ENCODE results near the gene CD300LD.
"Not testable (repeated sequence)": the region's sequence is repeated elsewhere in the genome, so short reads cannot be mapped to it uniquely, and the experiment has no call there.

The CD300LD gene

DNA sequence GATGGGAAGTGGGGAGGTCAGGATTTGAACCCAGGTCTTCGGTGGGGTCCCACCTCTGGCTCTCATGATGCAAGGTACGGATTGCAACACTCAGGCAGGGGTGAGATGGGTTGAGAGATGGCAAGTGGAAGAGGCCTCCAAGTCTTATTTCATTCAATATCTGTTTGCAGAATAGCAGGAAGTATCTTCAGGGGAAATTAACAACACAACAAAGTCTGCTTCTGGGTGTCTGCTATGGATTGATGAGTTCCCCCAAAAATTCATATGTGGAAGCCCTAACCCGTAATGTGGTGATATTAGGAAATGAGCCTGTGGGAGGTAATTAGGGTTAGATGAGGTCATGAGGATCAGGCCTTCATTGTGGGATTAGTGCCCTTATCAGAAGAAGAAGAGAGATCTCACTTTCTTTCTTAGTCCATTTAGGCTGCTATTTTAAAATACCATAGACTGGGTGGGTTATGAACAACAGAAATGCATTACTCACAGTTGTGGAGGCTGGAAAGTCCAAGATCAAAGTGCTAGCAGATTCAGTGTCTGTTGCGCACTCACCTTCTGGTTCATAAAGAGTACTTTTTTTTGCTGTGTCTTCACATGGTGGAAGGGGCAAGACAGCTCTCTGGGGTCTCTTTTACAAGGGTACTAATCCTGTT, 20.3 kb downstream of the CD300LD start:
- DNase-seq (ENCODE audit: low read depth): no peak

- DNase-seq (ENCODE audit: low read depth): peak; percentile 5
Measured at GRCh38 chr17:74569020-74570003, 22.8 kb downstream of the CD300LD start.

DNA sequence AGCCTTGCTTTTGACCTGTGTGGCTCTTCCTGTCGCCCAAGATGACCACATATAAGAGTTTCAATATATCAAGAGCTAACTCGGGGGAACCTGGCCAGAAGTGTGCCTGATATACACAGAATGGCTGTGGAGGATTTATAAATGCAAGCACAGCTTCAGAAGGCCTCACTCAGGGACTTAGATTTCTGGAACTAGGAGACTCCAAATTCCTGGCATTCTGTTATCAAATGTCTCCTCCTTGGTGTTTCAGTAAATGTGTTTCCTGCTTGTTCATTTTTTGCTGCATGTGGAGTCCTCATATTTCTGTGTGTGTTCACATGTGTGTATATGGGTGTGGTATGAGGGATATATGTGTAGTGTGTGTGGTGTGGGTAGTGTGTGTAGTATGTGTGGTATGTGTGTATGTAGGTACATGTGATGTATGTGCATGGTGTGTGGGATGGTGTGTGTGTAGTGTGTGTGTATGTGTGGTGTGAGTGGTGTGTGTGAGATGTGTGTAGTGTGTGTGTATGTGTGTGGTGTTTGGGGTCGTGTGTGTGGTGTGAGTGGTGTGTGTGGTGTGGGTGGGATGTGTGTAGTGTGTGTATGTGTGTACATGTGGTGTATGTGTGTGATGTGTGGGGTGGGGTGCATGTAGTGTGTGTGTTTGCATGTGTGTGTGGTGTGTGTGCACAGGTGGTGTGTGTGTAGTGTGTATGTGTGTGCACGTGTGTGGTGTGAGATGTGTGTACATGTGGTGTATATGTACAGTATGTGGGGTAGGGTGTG, 23.8 kb downstream of the CD300LD start:
- DNase-seq (ENCODE audit: low read depth): no peak

GRCh38 chr17:74567397-74567796, 24.7 kb downstream of the CD300LD start, which contains the start of gene CD300H:
Gene CD300H (minus strand): TSS chr17:74567509.
- no peak for DNase-seq (ENCODE audit: low read depth)

DNA sequence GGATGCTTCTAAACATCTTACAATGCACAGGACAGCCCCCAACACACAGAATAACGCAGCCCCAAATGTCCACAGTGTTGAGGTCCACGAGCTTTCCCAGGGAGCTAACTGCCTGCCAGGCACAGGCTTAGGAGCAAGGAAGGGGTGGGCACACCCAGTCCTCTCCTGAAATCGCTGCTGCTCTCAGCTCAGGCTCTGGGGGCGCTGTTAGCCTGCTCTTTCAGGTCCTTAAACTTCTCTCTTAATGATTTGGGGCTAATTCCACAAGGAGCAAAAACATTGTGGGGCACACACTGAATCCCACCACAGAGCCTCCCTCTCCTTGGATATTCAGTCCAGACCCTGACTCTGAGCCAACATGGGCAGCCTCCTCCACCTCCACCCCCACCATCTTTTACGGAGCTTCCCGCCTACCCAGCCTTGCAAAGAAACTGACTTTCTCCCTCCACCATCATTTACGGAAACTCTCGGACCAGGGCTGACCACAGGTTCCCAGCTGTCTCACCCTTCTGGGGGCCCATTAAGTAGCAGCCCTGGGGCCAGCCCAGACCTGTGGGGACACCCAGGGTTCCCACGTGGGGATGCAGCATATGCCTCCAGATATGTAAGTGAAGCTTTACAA, 25.8 kb downstream of the CD300LD start:
- DNase-seq (ENCODE audit: low read depth): no peak

DNA sequence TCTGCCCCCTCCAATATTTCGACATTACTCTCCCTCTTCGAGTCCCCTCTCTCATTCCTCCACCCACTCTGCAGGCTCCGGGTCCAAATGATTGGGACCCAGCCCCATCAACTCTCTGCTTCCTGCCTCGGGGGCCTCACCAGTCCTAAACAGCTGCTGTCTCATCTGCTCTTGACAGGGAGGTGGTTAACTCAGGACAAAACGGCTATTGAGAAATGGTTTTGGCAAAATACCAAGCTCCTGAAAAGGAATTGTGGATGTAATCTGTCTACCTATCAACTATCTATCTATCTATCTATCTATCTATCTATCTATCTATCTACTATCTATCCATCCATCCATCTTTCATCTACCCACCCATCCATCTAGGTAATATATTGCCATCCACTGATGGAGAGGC, 27.0 kb downstream of the CD300LD start:
- no peak for DNase-seq (ENCODE audit: low read depth)

DNA sequence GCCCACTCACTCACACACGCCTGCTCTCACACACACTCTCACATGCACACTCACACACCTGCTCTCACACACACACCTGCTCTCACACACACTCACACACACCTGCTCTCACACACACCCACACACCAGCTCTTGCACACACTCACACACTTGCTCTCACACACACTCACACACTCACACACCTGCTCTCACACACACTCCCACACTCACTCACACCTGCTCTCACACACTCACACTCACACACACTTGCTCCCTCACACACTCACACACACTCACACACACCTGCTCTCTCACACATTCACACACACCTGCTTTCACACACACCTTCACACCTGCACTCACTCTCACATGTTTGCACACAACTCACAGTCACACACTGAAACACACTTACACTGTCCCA, 28.7 kb downstream of the CD300LD start:
- DNase-seq (ENCODE audit: low read depth): no peak

DNA sequence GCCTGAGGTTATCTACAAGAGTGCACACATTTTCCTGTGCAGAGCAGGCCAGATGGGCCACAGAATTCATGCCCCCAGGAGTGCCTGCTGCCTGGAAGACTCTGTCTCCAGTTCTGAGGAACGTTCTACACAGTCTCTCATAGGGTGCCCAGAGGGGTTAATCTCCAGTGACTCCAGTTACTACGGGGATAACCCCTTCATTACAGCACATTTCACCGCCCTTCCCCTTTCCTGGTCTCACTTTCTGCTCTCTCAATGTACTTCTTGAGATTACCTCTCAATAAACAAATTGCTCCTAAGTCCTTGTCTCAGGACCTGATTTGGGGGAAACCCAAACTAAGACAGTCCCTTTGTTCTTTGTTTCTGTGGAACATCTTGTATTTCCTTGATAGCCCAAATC, 30.5 kb downstream of the CD300LD start:
- DNase-seq (ENCODE audit: low read depth): no peak

GRCh38 chr17:74558882-74559519, 33.1 kb downstream of the CD300LD start:
- DNase-seq (ENCODE audit: low read depth): no peak

- not testable (repeated sequence) for DNase-seq (ENCODE audit: low read depth)
Measured at GRCh38 chr17:74558402-74558801, 33.7 kb downstream of the CD300LD start.

GRCh38 chr17:74555427-74555940, 36.6 kb downstream of the CD300LD start:
- no peak for DNase-seq (ENCODE audit: low read depth)

DNA sequence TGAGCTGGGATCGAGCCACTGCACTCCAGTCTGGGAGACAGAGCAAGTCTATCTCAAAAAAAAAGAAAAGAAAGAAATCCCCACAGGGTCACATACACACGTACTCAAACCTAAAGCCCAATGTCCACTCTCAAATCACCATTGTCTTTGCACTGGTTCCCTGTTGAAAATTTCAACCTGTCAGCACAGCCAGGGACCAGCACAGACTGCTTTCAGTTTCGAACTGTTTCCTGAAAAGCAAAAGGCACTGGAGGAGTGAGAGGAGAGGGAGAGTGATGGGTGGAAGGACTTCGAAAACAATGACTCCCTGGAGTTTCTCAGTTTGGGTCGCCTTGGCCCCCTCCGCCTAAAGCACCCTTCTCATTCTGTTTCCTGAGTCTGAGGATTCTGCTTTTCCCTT, 37.2 kb downstream of the CD300LD start:
- DNase-seq (ENCODE audit: low read depth): no peak

- DNase-seq (ENCODE audit: low read depth): no peak
Measured at GRCh38 chr17:74552037-74552436, 40.0 kb downstream of the CD300LD start.

DNA sequence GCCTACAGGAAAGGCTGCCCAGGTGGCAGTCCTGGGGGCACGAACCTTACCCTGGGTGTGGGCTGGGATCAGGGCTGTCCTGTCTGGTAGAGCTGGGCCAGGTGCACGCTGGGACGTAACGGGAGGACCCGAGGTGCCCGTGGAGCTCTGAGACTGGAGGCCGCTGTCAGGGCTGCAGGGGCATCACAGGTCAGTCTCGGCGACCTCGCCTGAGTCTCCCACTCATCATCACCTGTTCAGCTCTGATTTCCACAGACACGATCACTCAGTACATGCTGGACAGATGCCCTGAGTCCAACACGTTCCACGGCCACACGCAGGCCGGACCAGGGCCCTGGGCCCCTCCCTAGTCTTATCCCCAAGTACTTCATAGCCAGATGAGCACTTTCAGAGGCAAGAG, 41.5 kb downstream of the CD300LD start:
- no peak for DNase-seq (ENCODE audit: low read depth)

DNA sequence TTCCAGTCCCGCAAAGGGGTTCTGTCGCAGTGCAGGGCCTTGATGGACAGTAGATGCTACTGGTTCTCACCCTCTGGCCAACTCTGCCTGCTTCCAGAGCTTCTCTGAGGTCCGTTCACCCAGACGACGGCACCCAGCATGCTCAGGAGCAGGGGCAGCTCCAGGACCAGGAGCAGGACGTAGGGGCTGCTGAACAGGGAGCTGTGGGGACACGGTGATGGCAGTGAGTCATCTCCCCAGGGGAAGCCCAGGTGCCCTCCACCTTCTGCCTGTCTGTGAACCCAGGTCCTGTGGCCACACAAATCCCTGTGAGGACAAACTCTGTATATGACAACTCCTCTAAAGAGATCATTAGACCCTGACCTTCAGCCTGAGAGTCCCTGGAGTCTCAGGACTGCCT, 42.7 kb downstream of the CD300LD start:
- no peak for DNase-seq (ENCODE audit: low read depth)

DNA sequence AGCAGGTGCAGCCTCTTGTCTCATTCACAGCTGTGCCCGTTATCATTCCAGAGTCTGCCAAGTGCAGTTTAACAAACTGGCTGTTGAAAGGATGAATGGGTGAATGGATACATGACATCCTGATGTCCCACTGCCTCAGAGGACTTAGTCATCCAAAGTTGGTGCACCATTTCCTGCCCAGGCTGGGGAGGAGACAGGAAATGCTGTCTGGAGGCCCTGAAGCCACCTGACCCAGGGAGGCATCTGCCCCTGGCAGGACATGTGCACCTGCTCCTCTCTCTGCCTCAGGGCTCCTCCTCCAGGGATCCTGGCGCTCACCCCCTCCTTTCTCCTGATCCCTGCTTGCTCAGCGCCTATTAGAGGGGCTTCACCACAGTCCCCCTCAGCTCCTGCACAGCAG, 44.3 kb downstream of the CD300LD start:
- DNase-seq (ENCODE audit: low read depth): no peak

DNA sequence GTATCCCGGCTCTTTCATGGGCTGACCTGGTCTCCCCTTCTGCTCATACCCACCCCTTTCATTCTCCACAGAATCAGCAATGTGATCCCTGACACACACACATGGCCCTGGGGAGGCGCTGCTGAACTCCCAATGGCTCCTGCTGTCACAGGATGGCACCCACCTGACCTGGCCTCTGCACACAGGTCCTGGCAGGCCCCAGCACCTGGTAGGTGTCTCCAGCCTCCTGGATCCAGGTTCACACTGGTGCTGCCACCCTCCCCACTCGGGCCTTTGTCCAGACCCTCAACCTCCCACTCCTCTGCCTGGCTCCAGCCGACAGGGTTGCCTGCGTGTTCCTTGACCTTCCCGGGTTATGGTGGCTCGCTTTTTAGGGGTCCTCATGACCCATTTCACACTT, 44.8 kb downstream of the CD300LD start:
- no peak for DNase-seq (ENCODE audit: low read depth)

DNA sequence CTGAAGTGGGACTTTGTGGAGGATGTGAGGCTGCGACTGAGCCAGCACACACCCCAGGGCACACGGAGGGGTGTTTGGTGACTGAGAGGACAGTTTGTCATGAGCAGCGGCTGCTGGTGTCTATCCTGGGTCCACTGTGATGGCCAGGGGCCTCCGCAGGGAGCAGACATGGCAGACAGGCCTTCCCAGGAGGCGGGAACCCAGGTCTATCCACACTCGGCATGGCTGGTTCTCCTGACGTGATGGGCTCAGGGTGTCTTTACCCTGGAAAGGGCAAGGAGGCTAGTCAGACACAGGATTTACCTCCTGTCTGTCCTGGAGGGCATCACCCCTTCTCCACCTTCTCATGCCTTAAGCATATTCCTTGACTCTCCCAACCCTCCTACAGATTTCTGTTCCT, 45.5 kb downstream of the CD300LD start:
- no peak for DNase-seq (ENCODE audit: low read depth)

DNA sequence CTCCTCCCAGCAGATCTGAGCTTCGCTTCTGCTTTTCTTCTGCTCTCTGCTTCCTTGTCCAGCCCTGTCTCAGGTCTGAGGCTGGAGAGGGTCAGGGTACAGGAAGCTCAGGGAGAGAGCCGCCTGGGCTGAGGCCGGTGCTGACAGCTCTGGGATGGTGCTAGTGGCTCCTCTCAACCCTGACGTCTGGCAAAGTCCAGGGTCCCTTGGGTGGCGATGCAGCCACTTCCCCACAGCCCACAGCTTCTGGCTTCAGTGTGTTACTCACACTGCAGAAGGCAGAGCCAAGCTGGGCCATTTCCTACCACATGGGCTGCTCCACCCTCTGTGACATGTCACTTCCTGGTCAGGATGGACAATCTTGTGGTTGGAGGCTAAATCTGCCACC, 46.2 kb downstream of the CD300LD start, which contains the start of gene CD300C:
CD300C (minus strand) TSS at position 273 of the 388 bp plus-strand sequence. CDS start 333 bp downstream, outside the sequence.
- DNase-seq (ENCODE audit: low read depth): no peak

GRCh38 chr17:74544991-74545842, 46.9 kb downstream of the CD300LD start:
- DNase-seq (ENCODE audit: low read depth): no peak
